TTC549 (cell line): Measurements from ENCODE around the gene ATP5MK.
"Not testable (repeated sequence)": the region's sequence is repeated elsewhere in the genome, so short reads cannot be mapped to it uniquely, and the experiment has no call there.

Experiments used
- FAIRE-seq: peaks from 2 replicates; lab custom pipeline; 2012; peaks lifted over from hg19 to GRCh38; lab: Jason Lieb, UNC

Gene ATP5MK

GRCh38 chr10:103396789-103397087 lies 463 bp upstream of the ATP5MK start:
- FAIRE-seq, result no peak

- FAIRE-seq, result no peak
Observed at GRCh38 chr10:103395754-103396066, 565 bp downstream of the ATP5MK start.

- no peak for FAIRE-seq
Observed at GRCh38 chr10:103394180-103394579, 2.1 kb downstream of the ATP5MK start.

- FAIRE-seq, result no peak
Observed at GRCh38 chr10:103382769-103383168, 13.5 kb downstream of the ATP5MK start.

- FAIRE-seq, result no peak
Observed at GRCh38 chr10:103374263-103374662, 22.0 kb downstream of the ATP5MK start.

- FAIRE-seq, result no peak
Observed at GRCh38 chr10:103373544-103373943, 22.7 kb downstream of the ATP5MK start.

- FAIRE-seq, result peak; percentile 86
Observed at GRCh38 chr10:103367782-103368518, 28.3 kb downstream of the ATP5MK start, which contains the start of gene TAF5. TAF5 (plus strand) TSS chr10:103367976; CDS start chr10:103367990, 14 bp downstream.

- no peak for FAIRE-seq
Observed at GRCh38 chr10:103367379-103367781, 28.9 kb downstream of the ATP5MK start.

GRCh38 chr10:103360791-103361190 lies 35.5 kb downstream of the ATP5MK start:
- not testable (repeated sequence) for FAIRE-seq

GRCh38 chr10:103359493-103359892 lies 36.8 kb downstream of the ATP5MK start:
- FAIRE-seq, result not testable (repeated sequence)

GRCh38 chr10:103355906-103356599 lies 40.2 kb downstream of the ATP5MK start:
- FAIRE-seq, result no peak

- not testable (repeated sequence) for FAIRE-seq
Observed at GRCh38 chr10:103354567-103354966, 41.7 kb downstream of the ATP5MK start.

- FAIRE-seq, result no peak
Observed at GRCh38 chr10:103353281-103353680, 43.0 kb downstream of the ATP5MK start.

- FAIRE-seq, result no peak
Observed at GRCh38 chr10:103350517-103351260, 45.6 kb downstream of the ATP5MK start, which contains the start of gene PCGF6. PCGF6 (minus strand) TSS chr10:103351140; CDS start chr10:103351066, 74 bp downstream.

GRCh38 chr10:103350175-103350516 lies 46.1 kb downstream of the ATP5MK start:
- FAIRE-seq, result no peak
